HG03460 (cell line): ENCODE results near the gene TMEM156.
A peak's percentile ranks its signal among the peaks of the same experiment; 100 is the strongest.
"Not testable (repeated sequence)": the region's sequence is repeated elsewhere in the genome, so short reads cannot be mapped to it uniquely, and the experiment has no call there.

Experiments used
- ATAC-seq: cut with Tn5 transposase; IDR thresholded peaks from one replicate; pipeline ENCODE4 v1.9.1; 2021; ENCODE audit not compliant: unreplicated experiment

Gene TMEM156

DNA sequence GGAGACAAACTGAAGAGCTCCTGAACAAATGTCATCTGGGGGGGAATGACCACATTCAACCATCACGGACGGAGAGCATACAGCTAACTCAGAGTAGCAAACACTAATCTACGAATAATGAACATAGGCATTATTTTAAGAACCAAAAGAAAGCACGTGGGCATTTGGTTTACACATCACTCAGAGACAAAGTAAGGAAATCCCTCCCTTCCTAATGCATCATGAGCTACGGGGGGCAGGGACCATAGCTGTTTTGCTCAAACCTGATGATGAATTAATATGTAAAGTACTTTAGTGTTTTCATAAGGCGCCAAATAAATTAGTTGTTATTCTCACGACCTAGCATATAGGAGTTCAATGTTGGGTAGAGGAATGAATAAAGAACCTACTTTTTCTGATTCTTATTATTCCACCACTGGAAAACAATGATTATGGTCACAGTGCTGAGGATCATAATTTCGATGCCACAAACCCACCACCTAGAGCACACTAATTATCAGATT, 11.7 kb upstream of the TMEM156 start:
- peak; percentile 3 for ATAC-seq

DNA sequence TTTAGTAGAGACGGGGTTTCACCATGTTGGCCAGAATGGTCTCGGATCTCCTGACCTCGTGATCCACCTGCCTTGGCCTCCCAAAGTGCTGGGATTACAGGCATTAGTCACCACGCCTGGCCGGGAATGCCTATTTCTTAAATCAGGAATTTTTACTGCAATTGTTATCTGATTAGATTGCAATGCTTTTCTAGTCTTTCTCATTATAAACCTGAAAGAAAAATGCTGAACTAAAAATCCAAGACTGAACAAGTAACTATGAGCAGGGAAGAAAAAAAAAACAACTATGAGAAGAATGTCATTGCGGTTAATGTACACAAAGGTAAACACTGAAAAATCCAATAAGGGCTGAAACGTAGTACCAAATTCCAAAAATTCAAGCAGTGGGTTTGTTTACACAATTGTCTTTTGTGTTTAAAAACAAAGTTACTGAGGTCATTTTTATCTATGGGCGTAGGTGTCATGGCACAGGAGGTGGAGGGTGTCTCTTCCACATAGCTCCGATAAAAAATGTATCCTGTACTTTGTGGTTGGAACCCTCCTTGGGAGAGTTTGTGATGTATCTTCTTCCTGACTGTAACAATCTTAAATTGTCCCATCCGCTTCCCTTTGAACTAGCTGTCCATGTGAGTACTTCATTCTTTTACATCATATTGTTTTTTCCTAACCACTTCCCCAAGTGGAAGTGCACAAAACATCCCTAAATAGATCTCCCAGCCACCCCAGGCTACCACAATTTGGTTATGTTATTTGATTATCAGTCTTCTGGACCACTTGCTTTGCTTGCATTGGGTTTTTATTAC, 11.1 kb upstream of the TMEM156 start:
- no peak for ATAC-seq

DNA sequence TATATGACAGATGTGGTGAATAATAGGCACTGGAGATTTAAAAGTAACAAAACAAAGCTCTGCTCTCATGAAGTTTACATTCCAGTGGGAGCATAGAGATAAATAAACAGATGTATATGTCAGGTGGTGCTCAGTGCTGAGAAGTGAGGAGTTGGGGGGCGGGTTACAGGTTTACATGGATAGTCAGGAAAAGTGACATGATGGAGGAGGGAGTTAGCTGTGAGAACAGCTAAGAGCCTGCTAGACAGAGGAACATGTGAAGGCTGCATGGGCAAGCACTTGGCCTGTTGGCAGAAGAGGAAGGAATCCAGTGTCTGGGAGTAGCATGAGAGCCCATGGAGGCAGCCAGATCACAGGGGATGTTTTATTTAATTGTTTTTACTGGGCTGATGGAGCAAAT, 10.2 kb upstream of the TMEM156 start:
- ATAC-seq = no peak

DNA sequence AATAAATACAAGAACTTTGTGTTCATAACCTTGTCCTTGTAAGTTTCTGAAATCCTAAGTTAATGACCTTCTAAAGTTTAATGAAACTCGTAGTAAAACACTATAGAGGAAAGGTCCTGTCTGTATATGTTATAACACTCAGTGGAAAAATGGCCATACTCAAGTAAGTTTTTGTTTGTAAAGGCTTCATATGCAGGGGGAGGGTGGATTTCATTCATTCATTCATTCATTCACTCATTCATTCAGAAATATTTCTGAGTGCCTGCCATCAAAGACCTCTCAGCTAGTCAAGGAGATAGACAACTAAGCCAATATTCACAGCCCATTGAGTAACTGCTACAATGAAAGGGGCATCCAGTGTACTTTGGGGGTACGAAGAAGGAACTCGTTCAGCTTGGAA, 6.9 kb upstream of the TMEM156 start:
- no peak for ATAC-seq

DNA sequence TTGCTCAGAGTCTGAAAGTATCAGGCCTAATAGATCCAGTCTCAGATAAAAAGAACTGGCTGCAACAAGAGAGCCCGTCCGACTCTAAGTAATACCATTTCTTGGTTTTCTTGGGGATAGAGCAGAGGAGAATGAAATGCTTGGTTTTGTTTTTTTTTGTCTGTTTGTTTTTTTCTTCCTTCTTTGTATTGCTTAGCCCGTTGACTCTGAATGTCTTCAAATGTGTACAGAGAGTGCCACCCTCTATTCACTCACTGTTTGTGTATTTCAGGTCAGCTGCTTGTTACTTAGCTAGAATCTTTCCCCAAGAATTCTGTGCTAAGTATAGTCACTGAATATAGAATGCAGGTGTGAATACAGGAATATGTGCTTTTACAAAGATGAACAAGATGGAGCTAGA, 5.7 kb upstream of the TMEM156 start:
- ATAC-seq = no peak

DNA sequence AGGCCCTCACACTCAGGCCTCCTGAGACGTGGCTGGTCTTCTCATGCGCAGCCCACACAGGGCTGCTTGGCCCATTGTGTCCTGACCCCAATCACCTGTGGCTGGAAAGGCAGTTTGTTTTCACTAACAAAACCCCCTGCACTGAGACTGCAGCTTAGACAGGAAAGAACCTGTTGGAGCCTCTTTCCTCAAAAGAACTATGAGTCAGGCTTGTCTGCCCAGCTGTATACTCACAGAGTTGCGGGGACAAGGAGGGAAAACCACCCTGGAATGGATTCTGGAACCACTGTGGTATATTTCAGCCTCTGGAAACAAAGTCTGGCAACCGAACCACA, 5.2 kb upstream of the TMEM156 start:
- ATAC-seq = no peak

DNA sequence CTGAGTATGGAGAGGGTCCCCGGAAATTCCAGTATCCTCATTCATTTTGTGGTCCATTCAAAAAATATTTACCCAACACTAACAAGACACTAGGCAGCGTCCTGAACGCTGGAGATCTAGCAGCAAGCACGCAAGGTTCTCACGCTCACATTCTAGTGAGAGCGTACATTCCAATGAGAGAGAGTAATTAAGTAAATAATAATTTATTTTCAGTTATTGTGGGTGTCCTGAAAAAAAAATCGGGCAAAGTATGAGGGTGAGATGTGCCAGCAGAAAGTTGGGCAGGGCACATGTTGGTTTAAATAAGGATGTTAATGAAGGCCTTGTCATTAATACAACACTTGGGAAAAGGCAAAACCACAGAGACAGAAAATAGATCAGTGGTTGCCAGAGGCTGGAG, 4.0 kb upstream of the TMEM156 start:
- ATAC-seq = no peak

DNA sequence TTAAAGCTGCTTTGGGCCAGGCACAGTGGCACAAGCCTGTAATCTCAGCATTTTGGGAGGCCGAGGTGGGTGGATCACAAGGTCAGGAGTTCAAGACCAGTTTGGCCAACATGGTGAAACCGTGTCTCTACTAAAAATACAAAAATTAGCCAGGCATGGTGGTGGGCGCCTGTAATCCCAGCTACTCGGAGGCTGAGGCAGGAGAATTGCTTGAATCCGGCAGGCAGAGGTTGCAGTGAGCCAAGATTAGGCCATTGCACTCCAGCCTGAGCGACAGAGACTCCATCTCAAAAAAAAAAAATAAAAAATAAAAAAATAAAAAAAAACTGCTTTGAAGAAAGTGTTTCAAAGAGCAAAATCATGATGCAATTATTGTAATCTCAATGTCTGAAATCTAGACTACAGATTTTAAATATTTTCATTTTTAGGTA, 604 bp downstream of the TMEM156 start:
- ATAC-seq = not testable (repeated sequence)

DNA sequence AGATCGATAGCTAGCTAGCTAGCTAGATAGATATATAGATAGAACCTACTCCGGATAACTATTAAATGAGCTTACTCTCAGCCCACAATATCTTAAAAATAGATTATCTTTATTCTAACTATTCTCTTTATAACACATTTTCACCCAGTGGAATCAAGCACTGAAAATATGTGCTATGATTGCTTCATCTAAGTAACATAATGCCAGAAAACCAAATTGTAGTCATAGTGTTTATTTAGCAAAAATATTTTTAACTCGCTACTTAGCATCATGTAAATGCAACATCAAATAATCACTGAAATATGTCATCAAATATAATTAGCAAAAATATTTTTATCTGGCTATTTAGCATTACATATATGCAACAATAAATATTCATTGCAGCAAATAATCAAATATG, 1.5 kb downstream of the TMEM156 start:
- no peak for ATAC-seq

DNA sequence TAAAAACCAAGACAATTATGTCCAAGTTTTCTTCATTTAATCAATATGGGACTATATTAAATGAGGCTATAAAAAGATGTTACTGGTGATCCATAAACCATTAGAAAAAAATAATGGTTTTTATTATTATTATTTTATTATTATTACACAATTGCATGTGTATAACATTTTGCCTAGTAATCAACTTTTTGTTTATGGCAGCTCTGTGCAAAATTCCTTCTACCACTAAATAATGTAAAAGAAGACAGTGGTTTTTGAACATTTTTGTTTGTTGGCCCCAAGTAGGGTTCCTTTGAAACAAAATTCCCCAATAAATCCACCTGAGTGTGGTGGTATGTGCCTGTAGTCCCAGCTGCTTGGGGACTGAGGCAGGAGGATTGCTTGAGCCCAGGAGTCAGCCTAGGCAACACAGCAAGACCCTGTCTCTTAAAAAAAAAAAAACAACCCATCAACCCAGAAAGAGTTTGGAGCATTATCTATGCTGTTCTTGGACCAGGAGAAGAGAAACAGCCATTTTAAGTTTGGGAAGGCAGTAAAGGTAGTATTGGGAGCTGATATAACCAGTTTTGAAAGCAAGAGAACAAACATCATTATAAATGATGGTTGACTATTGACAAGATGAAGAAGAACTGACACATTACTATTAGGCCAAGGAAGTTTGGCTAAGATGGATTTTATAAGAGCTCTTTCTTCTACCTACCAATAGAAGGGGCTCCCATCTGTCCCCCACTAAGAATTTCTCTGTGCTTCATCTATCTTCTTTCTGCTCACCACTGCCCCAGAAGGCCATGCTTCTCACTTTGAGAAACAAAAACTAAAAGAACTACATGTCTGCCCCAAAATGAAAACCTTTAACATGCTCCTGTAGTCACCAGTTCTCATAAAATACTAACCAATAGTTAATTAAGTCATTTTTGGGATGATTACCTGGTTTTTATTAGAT, 2.2 kb downstream of the TMEM156 start:
- no peak for ATAC-seq

DNA sequence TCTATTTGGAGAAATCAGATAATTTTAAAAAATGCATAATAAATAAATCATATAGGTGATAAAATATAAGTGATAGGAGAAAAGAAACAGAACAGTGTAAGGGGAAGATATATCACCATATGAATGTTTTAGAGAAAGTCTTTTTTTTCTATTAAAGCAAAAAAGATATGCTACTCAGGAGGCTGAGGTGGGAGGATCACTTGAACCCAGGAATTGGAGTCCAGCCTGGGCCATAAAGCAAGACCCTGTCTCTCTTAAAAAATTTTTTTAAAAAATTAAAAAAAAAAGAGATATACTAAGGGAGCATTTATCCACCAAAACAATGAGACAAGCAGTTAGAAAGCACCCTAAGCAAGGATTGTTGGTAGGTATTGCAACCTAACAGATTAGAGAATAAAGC, 6.1 kb downstream of the TMEM156 start:
- ATAC-seq = no peak

DNA sequence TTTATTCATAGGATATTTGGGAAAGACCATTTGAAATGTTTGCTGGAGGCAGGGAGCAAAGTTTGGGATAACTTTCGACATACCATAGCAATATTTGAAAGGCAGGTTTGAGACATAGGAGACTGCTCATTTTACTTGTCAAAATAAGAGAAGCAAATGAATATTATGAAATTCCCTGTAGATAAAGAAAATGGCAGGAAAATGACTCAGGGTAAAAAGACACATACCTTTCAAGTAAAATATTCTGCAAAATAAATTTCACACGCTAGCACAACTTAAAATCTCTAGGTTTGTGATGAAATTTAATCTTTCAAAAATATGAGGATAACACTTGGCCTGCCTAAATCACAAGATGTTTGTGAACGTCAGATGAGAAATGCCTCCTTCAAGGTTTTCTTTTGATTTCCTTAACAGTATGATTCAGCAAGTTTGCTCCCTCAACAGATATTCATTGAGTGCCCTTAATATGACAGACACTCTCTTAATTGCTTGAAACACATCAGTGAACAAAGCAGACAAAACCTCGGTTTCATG, 6.6 kb downstream of the TMEM156 start:
- ATAC-seq = no peak

DNA sequence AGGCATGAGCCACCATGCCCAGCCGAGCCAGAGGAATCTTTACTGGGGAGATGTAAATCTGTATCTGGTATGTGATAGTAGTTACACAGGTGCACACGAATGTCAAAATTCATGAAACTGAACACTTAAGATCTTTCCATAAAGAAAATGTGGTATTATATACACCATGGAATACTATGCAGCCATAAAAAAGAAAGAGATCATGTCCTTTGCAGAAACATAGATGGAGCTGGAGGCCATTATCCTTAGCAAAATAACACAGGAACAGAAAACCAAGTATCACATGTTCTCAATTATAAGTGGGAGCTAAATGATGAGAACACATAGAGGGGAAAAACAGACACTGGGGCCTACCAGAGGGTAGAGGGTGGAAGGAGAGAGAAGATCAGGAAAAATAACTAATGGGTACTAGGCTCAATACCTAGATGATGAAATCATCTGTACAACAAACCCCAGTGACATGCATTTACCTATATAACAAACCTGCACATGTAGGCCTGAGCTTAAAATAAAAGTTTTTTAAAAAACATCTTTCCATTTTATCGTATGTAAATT, 7.8 kb downstream of the TMEM156 start:
- ATAC-seq = no peak

DNA sequence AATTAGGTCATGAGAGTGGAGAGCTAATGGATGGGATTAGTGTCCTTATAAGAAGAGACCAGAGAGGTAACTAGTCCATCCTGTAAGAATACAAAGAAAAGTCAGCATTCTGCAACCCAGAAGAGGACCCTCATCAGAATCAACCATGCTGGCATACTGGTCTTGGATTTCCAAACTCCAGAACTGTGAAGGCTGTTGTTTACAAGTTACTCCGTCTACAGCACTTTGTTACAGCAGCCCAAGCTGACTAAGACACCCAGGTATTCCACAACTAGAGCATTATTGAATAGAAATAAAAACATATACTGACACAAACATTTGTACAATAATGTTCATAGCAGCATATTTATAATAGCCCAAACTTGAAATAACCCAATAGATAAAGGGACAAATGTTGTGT, 9.2 kb downstream of the TMEM156 start:
- no peak for ATAC-seq

DNA sequence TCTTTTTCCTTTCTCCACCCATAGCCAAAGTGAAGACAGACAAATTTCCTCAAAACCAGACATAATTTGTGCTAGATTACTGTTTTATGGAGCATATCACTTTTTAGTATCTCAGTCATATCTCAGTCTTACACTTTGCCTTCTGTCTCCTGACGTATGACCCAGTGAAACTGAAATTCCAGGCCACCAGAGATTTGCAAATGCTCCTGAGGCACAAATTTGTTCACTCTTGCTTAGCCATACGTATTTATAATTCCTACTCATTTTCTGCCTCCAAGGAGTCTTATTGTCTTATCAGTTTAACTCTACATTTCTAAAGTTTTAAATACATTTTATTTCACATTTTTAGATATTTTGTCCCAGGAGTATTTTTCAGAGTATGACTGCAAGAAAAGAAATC, 10.0 kb downstream of the TMEM156 start:
- no peak for ATAC-seq

DNA sequence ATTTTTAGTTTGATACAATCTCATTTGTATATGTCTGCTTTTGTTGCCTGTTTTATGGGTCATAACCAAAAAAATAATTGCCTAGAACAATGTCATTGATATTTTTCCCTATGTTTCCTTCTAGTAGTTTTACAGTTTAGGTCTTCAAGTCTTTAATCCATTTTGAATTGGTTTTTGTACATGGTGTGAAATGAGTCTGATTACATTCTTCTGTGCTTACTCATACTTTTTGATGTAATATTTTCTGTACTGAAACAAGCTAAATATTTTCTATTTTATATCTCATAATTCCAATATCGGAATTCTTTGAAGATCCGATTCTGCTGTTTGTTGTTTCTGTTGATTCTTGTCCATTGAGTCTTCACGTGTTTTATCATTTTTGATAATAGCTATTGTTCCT, 10.6 kb downstream of the TMEM156 start:
- no peak for ATAC-seq

DNA sequence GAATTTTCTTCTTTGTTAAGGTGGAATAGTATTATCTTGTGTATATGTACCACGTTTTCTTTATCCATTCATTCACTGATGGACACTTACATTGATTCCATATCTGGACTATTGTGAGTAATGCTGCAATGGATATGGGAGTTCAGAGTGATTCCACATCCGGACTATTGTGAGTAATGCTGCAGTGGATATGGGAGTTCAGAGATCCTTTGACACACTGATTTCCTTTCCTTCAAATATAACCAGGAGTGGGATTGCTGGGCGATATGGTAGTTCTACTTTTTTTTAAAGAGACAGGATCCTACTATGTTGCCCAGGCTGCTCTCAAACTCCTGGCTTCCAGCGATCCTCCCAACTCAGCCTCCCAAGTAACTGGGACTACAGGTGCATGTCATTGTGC, 12.1 kb downstream of the TMEM156 start:
- no peak for ATAC-seq

DNA sequence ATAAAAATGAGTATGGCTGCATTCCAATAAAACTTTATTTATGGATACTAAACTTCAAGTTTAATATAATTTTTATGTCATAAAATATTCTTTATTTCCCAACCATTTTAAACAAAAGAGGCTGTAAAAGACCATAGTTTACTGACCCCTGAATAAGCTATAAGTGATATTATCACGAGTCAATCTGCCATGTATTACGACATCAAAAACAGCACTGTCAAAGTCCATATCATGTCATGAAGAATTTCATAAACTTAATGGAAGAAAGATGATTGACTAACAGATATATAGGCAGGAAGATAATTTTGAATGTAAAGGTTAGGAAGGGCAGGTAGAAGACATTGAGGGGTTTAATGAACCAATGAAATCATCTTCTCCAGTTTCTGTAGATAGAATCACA, 18.2 kb downstream of the TMEM156 start:
- ATAC-seq = no peak

DNA sequence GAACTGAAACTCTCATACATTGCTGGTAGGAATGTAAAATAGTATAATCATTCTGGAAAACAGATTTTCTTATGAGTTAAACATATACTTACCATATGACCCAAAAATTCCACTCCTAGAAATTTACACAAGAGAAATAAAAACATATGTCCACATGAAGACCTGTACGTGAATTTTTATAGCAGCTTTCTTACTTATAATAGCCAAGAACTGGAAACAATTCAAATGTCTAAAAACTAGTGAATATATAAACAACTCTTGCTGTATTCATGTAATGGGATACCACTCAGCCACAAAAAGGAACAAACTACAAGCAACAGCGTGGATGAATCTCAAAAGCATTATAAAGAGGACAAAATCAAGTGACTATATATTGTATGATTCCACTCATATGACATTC, 27.5 kb downstream of the TMEM156 start:
- no peak for ATAC-seq

DNA sequence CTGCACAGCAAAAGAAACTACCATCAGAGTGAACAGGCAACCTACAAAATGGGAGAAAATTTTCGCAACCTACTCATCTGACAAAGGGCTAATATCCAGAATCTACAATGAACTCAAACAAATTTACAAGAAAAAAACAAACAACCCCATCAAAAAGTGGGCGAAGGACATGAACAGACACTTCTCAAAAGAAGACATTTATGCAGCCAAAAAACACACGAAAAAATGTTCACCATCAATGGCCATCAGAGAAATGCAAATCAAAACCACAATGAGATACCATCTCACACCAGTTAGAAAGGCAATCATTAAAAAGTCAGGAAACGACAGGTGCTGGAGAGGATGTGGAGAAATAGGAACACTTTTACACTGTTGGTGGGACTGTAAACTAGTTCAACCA, 30.2 kb downstream of the TMEM156 start:
- not testable (repeated sequence) for ATAC-seq

DNA sequence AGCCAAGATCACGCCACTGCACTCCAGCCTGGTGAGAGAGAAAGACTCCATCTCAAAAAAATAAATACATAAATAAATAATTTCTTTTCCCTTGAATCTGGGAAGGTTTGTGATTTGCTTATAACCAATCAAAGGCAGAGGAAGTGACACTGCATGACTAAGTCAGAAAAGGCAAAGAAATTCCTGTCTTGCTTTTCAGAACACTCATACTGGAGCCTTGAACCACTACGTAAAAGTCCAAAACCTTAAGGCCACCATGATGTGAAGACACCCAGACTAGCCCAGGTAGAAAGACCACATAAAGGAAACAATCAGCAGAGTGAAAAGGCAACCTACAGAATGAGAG, 36.6 kb downstream of the TMEM156 start:
- no peak for ATAC-seq

DNA sequence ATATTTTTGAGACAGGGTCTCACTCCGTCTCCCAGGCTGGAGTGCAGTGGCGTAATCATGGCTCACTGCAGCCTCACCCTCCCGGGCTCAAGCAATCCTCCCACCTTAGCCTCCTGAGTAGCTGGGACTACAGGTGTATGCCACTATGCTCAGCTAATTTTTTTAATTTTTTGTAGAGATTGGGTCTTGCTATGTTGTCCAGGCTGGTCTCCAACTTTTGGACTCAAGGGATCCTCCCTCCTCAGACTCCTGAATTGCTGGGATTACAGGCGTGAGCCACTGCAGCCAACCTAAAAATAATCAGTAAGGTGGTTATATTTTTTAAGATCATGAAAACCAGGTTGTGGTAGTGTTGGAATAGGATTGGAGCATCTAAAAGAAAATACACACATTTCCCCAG, 38.1 kb downstream of the TMEM156 start:
- ATAC-seq = no peak
